Heart right ventricle (tissue), 16 donors: ENCODE measurements around the gene PIEZO1. TPM values are rescaled to one million over a fixed set of nuclear protein-coding genes. Genes with fewer than 3 reads are reported as not detected.
A peak's percentile ranks its signal among the peaks of the same experiment; 100 is the strongest.

ENCODE experiments used
- ATAC-seq, 8 donors: fragments of 200-7000 bp; cut with Tn5 transposase; one replicate each; pipeline ENCODE4 v1.9.1; 2020; ENCODE audit warnings: mild to moderate bottlenecking in 8 of 8, moderate library complexity in 8 of 8, moderate number of reproducible peaks in 1 of 8
- DNase-seq, 2 donors: peaks; one replicate each; pipeline ENCODE4 v3.0.0-alpha.2; 2020
- H3K27ac ChIP-seq, 10 donors: fragments of 200-600 bp; sonication (generic) in 2 of 10; one replicate each; pipeline versions ENCODE4 v1.5.0 to v1.8.0; 2020 to 2022; ENCODE audit warnings: mild to moderate bottlenecking in 3 of 10
- H3K27me3 ChIP-seq, 7 donors: fragments of 200-600 bp; one replicate each; pipeline ENCODE4 v1.8.0; 2021 to 2022; ENCODE audit warnings: mild to moderate bottlenecking in 2 of 7
- H3K36me3 ChIP-seq, 9 donors: fragments of 200-600 bp; sonication (generic) in 1 of 9; one replicate each; pipeline versions ENCODE4 v1.5.0 to v1.8.0; 2020 to 2022; ENCODE audit warnings: mild to moderate bottlenecking in 2 of 9
- H3K4me1 ChIP-seq, 9 donors: fragments of 200-600 bp; sonication (generic) in 1 of 9; one replicate each; pipeline versions ENCODE4 v1.5.0 to v1.8.0; 2020 to 2022; ENCODE audit warnings: mild to moderate bottlenecking in 4 of 9
- H3K4me3 ChIP-seq, 10 donors: fragments of 200-600 bp; sonication (generic) in 2 of 10; one replicate each; pipeline versions ENCODE4 v1.5.0 to v1.8.0; 2020 to 2022; ENCODE audit warnings: mild to moderate bottlenecking in 7 of 10, moderate library complexity in 2 of 10
- H3K9me3 ChIP-seq, 11 donors: fragments of 200-600 bp in 10 of 11; sonication (generic) in 2 of 11; one replicate each; pipeline versions ENCODE4 v1.5.0 to v1.8.0; 2013 to 2022; ENCODE audit warnings: mild to moderate bottlenecking in 2 of 11, control low read depth in 1 of 11, moderate library complexity in 1 of 11
- CTCF ChIP-seq, 9 donors: fragments of 200-600 bp; sonication (generic) in 2 of 9; IDR thresholded peaks; one replicate each; pipeline versions ENCODE4 v1.5.0 to v1.8.0; 2021 to 2022; ENCODE audit warnings: antibody characterized with exemption in 9 of 9, mild to moderate bottlenecking in 5 of 9, moderate library complexity in 1 of 9
- whole genome bisulfite sequencing, 2 donors: extraction: QIAGEN DNeasy Blood & Tissue Kit; methylation state at CpG; one replicate each; pipeline ENCODE4 v1.1.7; 2013; ENCODE audit warnings: inconsistent platforms in 1 of 2; 5-methylcytosine and 5-hydroxymethylcytosine counted together
- intact Hi-C, 10 donors: fragments of 100-400 bp; cut with DNase I; formaldehyde crosslinking; loops; one replicate each; pipeline versions ENCODE4 v1.11.1 to v1.14.2; 2022
- polyA plus RNA-seq, 2 donors: library from polyadenylated mRNA; stranded (reverse); fragments of 200-250 nt; gene quantifications; one replicate each; pipeline ENCODE4 v1.2.3, GENCODE V29; 2013
- total RNA-seq, 10 donors: library from RNA; stranded (reverse); fragmentation: NEBNext Ultra II Directional in 3 of 10; extraction: Animal tissue kit (Norgen Biotek cat#: 25700) in 3 of 10; gene quantifications; one replicate each; pipeline versions ENCODE4 v1.2.1 to v1.2.4, GENCODE V29; 2021 to 2023
- donor health status: Arrhythmogenic right ventricular cardiomyopathy.
- donor health status: ischemic (EF 13 %, LVEDD 7.1; RV severe dilation, severe dysfunction).
- donor health status: healthy with polysubstance abuse.
- donor health status: DM: no; HTN: yes; CAD: no.
- donor health status: DM: no; HTN: no; CAD: no.
- donor health status: ischemic (EF 25% LVEDD 6.9; RV normal size, moderate dysfunction).
- donor health status: ischemic (EF 25% LVEDD 5.7; RV mildly dilated, moderate dysfunction).
- donor health status: healthy.
- donor health status: DM: yes; HTN: yes; CAD: no.
- donor health status: Ischemic cardiomyopathy.
- donor health status: ischemic (EF 35%, LVEDD 5.7; RV mildly dilated, moderate dysfunction).
- donor health status: nonischemic (EF 11% LVEDD 7.7; RV severe dilation, severe dysfunction).
- donor health status: DM: yes; HTN: yes; CAD: no.
- donor health status: PGD.
- donor health status: ischemic (EF 29% LVEDD 5.4; RV normal size, mild dysfunction).
- donor health status: nonischemic (EF 23%, LVEDD 6.1; RV moderate dilation, normal function).

The PIEZO1 gene
- total and polyA plus RNA-seq, 12 donors: 12.3 to 78.2 (median 18.0) TPM

- intact Hi-C loops: loop anchor here in 7 of 10 donors (5.0 to 10.0 kb wide), 7 partner anchors 36 to 359 kb away; partner anchors contain the start of genes CDH15 (in 2 of the 7), GALNS (in 1 of the 7) and TRAPPC2L (in 1 of the 7)
- DNase-seq: no peak
- TF ChIP-seq CTCF (IDR thresholded peaks at IDR 0.05): peak; percentile 40 to 84 (median 70)
- 63 to 68% methylated on average over 19 of the region's 19 CpGs for WGBS, 2 donors
- Histone ChIP-seq H3K27ac (no peak overlapping the region), H3K4me1 (peaks cover 3 to 23% (median 18%) of the 10 kb centered on the region in 9 donors), H3K9me3 (no peaks in the 10 kb centered on the region), H3K4me3 (no peak overlapping the region), H3K27me3 (no peaks in the 10 kb centered on the region), H3K36me3 (peaks cover 0 to 6% (median 0%) of the 10 kb centered on the region in 9 donors)
- no peak for ATAC-seq
Observed at GRCh38 chr16:88815901-88816589, 31.0 kb upstream of the PIEZO1 start.

DNA sequence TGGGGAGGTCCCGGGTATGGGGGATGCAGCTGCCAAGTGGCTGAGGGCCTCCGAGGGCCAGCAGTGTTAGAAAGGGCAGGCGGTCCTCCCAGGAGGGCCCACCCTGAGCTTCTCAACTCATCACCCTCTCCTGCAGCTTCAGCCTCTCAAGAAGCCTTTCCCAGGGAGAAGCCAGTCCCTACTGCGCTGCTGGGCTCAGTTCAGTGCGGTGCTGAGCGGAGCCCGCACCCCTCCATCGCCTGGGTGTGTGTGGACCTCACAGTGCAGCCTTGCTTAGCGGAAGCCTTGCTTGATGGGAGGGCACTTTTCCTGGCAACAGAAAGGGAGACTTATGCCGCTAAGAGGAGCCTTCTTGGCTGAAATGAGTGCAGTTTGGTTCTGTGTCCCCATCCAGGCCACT lies 30.2 kb upstream of the PIEZO1 start:
- no peak overlapping the region for H3K4me3 ChIP-seq
- ATAC-seq: no peak
- H3K27ac ChIP-seq: no peak overlapping the region
- no peak for DNase-seq
- intact Hi-C loops: loop anchor here in 7 of 10 donors (5.0 to 10.0 kb wide), 7 partner anchors 37 to 360 kb away; partner anchors contain the start of genes CDH15 (in 2 of the 7), GALNS (in 1 of the 7) and TRAPPC2L (in 1 of the 7)
- H3K36me3 ChIP-seq: peaks cover 0 to 4% (median 0%) of the 10 kb centered on the region in 9 donors
- no peaks in the 10 kb centered on the region for H3K27me3 ChIP-seq
- no peak for TF ChIP-seq CTCF (IDR thresholded peaks at IDR 0.05)
- peaks cover 8 to 31% (median 26%) of the 10 kb centered on the region in 9 donors for H3K4me1 ChIP-seq
- H3K9me3 ChIP-seq: no peaks in the 10 kb centered on the region
- WGBS, 2 donors: 85 to 86% methylated on average over 10 of the region's 10 CpGs

GRCh38 chr16:88814144-88814502 lies 29.1 kb upstream of the PIEZO1 start:
- ATAC-seq (no peak), DNase-seq (no peak)
- no peak overlapping the region for H3K4me3 ChIP-seq
- H3K36me3 ChIP-seq: peaks cover 0 to 13% (median 0%) of the 10 kb centered on the region in 9 donors
- H3K27me3 ChIP-seq: no peaks in the 10 kb centered on the region
- H3K9me3 ChIP-seq: no peaks in the 10 kb centered on the region
- intact Hi-C loops: loop anchor here in 8 of 10 donors (5.0 to 10.0 kb wide), 8 partner anchors 43 to 403 kb away; partner anchors contain the start of genes GALNS (in 3 of the 8), TRAPPC2L (in 3 of the 8), CDH15 (in 2 of the 8) and ZNF778 (in 1 of the 8)
- WGBS, 2 donors: 83 to 89% methylated on average over 13 of the region's 13 CpGs
- TF ChIP-seq CTCF (IDR thresholded peaks at IDR 0.05): no peak
- peaks cover 12 to 40% (median 30%) of the 10 kb centered on the region in 9 donors for H3K4me1 ChIP-seq
- H3K27ac ChIP-seq: no peak overlapping the region

DNA sequence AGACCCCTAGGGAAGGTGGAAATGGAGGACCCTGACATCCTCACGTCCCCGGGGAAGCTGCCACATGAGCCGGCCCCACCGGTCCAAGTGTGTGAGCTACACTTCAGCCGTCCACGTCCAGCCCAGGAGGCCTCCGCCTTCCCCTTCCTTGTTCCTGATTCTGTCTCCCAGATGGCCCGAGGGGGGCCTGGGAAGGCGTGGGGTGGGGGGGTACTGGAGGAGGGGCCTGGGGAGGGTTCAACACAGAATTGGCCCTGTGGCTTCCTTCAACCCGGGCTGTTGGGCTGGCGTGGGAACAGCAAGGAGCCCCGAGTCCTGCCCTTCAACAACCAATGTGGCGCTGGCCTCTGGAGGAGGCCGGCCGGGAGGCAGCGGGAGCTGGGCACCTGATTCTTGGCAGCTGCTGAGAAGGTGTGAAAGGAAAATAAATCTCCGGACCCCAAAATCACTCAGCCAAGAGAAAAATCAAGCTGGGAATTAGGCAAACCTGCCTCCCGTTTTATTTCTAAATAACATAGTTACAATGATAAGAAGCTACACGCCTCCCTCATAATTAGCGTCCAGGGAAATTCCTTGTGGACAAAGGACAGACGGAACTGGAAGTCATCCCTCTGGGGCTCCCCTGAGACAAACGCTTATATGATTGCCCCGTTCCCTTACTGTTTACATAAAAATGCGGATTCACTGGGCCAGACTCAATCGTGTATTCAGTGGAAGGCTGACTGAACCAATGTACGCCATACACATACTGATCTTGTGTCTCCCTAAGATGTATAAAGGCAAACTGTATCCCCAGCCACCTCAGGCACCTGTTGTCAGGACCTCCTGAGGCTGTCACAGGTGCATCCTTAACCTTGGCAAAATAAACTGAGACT lies 28.5 kb upstream of the PIEZO1 start:
- peak overlapping the region in 5 of 10 donors; percentile 89 to 97 (median 96) for H3K27ac ChIP-seq
- intact Hi-C loops: loop anchor here in 8 of 10 donors (1.0 to 10.0 kb wide), 9 partner anchors 44 to 404 kb away; partner anchors contain the start of genes TRAPPC2L (in 4 of the 8), GALNS (in 3 of the 8), CDH15 (in 2 of the 8) and ZNF778 (in 1 of the 8)
- peaks cover 12 to 40% (median 30%) of the 10 kb centered on the region in 9 donors for H3K4me1 ChIP-seq
- ATAC-seq: no peak
- WGBS, 2 donors: 55 to 58% methylated on average over 26 of the region's 26 CpGs
- peak in 1 of 2 donors; percentile 19 for DNase-seq
- no peaks in the 10 kb centered on the region for H3K9me3 ChIP-seq
- peak overlapping the region in 1 of 10 donors; percentile 66 for H3K4me3 ChIP-seq
- peaks cover 0 to 18% (median 0%) of the 10 kb centered on the region in 9 donors for H3K36me3 ChIP-seq
- TF ChIP-seq CTCF (IDR thresholded peaks at IDR 0.05): no peak
- no peaks in the 10 kb centered on the region for H3K27me3 ChIP-seq
